Stimulated activated CD8-positive, alpha-beta memory T cell treated with anti-CD3 and anti-CD28 coated beads, Interleukin-15, amount 100 ng/mL, for 1 hour (primary cell): ENCODE measurements around the gene ABCA7.

ENCODE experiments used
- DNase-seq: peaks from one replicate; pipeline ENCODE4 v3.0.0-alpha.2; 2020; ENCODE audit warnings: low read depth

Gene ABCA7

DNA sequence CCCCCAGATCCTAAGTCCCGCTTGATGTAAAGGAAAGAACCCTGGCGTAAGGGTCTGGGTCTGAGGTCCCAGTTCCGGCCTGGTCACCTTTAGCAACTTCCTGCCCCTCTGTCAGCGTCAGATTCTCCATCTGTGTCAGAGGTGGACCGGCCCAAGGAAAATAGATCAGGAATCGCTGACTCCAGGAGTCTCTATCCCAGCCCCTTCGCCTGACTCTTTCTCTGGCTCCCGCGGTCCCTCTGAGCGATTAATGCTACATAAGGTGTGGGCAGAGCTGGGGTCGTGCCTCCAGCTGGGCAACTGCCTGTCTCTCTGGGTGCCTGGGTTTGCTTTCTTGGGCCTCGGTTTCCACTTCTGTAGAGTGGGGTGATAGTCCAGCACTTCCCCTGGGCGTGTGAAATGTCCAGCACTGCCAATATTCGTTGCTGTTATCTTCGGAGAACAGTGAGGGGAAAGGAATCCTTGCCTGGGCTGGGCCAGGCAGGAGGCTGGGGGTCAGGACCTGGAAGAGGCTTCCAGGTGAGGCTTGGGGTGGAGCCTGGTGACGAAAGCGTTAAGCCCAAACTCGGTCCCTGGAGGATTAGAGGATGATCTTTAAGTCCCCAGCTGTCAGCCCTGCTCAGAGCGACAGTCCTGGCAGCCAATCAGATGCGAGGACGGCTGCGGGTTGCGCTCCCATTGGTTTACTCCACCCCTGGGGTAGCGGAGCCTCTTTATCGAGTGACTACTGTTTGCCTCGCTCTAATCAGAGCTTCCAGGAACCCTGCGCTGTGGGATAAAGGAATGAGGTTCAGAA lies 767 bp downstream of the ABCA7 start:
- DNase-seq = peak; percentile 83

GRCh38 chr19:1041272-1041834 lies 1.4 kb downstream of the ABCA7 start:
- DNase-seq = no peak

DNA sequence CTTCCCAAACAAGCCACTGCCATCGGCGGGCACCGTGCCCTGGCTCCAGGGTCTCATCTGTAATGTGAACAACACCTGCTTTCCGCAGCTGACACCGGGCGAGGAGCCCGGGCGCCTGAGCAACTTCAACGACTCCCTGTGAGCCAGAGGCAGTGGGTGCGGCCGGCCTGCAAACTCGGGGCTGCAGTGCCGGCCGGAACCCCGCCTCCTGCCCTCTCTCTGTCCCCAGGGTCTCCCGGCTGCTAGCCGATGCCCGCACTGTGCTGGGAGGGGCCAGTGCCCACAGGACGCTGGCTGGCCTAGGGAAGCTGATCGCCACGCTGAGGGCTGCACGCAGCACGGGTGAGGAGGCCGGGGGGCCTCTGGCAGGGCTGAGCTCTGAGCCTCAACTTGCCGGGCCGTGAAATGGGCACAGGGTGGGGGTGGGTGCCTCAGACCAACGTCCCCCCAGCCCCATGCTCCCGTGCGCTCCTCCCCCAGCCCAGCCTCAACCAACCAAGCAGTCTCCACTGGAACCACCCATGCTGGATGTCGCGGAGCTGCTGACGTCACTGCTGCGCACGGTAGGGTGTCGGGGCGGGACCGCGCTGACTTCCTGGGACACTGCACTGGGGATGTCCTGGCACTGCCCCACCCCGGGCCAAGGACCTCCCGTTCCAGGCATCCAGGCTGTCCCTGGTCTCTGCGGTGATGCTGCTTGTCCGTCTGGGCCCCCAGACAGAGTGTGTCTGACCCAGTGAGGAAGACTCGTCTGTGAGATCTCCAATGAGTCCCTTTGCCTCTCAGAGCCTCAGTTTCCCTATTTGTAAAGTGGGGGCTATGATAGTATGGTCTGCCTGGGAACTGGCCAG lies 2.2 kb downstream of the ABCA7 start:
- DNase-seq = no peak

GRCh38 chr19:1042689-1043511 lies 3.0 kb downstream of the ABCA7 start:
- DNase-seq = no peak

DNA sequence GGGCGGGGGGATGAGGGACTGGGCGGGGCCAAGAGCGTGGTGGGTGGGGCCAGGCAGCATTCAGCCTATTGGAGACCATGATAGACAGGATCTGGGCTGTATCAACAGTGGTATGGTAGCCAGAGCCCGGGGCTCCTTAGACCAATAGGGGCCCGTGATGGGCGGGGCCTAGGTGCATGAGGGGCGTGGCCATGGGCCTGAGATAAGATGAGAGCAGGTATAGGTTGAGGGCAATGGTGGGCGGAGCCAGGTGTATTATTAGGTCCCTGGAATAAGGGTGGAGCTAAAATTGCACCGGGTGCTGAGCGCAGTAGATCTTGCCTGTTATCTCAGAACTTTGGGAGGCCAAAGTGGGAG lies 5.3 kb downstream of the ABCA7 start:
- no peak for DNase-seq

- no peak for DNase-seq
Measured at GRCh38 chr19:1046117-1046626, 6.3 kb downstream of the ABCA7 start.

DNA sequence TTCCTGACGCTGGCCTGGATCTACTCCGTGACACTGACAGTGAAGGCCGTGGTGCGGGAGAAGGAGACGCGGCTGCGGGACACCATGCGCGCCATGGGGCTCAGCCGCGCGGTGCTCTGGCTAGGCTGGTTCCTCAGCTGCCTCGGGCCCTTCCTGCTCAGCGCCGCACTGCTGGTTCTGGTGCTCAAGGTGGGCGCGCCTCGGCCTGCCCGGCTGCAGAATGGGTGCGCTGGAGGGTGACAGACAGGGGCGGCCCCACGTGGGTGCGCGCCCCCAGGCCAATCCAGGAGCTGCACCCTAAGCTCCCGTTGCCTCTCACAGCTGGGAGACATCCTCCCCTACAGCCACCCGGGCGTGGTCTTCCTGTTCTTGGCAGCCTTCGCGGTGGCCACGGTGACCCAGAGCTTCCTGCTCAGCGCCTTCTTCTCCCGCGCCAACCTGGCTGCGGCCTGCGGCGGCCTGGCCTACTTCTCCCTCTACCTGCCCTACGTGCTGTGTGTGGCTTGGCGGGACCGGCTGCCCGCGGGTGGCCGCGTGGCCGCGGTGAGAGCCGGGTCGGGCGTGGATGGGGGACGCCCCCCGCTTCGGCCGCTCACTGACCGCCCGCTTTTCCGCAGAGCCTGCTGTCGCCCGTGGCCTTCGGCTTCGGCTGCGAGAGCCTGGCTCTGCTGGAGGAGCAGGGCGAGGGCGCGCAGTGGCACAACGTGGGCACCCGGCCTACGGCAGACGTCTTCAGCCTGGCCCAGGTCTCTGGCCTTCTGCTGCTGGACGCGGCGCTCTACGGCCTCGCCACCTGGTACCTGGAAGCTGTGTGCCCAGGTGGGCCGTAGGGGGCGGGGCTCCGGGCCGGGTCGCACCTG lies 7.2 kb downstream of the ABCA7 start:
- no peak for DNase-seq

- DNase-seq = no peak
Measured at GRCh38 chr19:1047696-1048147, 7.8 kb downstream of the ABCA7 start.

GRCh38 chr19:1049106-1049505 lies 9.2 kb downstream of the ABCA7 start:
- no peak for DNase-seq

DNA sequence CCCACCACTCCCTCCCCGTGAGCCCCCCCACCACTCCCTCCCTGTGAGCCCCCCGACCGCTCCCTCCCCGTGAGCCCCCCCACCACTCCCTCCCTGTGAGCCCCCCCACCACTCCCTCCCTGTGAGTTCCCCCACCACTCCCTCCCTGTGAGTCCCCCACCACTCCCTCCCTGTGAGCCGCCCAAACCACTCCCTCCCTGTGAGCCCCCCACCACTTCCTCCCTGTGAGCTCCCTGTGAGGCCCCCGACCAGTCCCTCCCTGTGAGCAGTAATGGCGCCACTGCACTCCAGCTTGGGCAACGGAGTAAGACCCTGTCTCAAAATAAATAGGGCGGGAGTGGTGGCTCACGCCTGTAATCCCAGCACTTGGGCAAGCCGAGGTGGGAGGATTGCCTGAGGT lies 9.9 kb downstream of the ABCA7 start:
- no peak for DNase-seq

DNA sequence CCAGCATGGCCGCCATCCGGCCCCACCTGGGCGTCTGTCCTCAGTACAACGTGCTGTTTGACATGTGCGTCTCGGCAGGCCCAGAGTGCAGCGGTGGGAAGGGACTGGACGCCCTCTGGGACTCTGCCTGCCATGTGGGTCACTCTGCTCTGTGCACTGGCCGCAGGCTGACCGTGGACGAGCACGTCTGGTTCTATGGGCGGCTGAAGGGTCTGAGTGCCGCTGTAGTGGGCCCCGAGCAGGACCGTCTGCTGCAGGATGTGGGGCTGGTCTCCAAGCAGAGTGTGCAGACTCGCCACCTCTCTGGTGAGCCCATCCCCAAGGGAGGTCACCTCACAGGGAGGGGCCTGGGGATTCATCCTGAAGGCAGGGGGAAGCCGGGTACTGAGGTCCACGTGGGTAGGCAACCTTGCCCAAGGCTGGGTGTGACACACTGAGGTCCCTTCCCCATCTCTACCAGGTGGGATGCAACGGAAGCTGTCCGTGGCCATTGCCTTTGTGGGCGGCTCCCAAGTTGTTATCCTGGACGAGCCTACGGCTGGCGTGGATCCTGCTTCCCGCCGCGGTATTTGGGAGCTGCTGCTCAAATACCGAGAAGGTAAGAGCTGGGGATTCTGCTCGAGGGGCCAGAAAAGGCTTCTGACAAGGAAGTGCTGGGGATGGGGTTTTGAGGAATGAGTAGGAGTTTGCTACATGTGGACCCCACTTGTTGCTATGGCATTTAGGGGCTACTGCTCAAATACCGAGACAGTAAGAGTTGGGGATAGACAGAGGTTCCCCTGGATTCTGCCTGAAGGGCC lies 11.3 kb downstream of the ABCA7 start:
- DNase-seq = no peak

DNA sequence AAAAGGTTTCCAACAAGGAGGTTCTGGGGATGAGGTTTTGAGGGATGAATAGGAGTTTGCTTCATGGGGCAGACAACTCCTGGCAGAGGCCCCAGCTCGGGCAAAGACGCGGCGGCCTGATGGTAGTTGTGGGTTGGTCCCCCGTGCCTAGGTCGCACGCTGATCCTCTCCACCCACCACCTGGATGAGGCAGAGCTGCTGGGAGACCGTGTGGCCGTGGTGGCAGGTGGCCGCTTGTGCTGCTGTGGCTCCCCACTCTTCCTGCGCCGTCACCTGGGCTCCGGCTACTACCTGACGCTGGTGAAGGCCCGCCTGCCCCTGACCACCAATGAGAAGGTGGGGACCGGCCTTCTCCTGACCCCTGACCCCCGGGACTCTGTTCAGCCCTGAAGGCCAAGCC lies 11.9 kb downstream of the ABCA7 start:
- DNase-seq = no peak

- no peak for DNase-seq
Measured at GRCh38 chr19:1052349-1052975, 12.6 kb downstream of the ABCA7 start.

DNA sequence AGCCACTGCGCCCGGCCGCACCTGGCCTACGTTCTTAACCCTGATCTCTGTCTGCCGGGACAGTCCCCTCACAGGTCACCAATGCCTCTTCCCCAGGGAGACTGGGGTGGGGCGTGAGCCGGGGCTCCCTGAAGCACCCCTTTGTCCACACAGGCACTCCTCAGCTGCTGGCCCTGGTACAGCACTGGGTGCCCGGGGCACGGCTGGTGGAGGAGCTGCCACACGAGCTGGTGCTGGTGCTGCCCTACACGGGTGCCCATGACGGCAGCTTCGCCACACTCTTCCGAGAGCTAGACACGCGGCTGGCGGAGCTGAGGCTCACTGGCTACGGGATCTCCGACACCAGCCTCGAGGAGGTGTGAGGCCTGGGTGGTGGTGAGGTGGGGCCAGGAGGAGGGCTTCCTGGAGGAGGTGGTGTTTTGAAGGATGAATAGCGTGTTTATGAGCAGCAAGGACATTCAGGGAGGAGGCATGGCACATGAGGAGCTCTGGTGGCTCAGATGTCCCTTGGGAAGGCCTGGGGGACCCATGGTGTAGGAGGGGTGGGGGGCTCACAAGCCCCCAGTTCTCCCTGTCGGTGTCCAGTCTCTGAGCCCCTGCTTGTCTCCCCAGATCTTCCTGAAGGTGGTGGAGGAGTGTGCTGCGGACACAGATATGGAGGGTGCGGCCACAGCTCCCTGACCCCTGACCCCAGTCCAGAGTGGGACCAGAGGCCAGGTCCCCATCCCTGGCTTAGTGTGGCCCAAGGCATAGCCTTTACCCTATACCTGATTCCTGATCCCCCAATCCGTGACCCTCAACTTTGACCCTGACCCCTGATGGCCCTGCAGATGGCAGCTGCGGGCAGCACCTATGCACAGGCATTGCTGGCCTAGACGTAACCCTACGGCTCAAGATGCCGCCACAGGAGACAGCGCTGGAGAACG lies 13.5 kb downstream of the ABCA7 start:
- no peak for DNase-seq

DNA sequence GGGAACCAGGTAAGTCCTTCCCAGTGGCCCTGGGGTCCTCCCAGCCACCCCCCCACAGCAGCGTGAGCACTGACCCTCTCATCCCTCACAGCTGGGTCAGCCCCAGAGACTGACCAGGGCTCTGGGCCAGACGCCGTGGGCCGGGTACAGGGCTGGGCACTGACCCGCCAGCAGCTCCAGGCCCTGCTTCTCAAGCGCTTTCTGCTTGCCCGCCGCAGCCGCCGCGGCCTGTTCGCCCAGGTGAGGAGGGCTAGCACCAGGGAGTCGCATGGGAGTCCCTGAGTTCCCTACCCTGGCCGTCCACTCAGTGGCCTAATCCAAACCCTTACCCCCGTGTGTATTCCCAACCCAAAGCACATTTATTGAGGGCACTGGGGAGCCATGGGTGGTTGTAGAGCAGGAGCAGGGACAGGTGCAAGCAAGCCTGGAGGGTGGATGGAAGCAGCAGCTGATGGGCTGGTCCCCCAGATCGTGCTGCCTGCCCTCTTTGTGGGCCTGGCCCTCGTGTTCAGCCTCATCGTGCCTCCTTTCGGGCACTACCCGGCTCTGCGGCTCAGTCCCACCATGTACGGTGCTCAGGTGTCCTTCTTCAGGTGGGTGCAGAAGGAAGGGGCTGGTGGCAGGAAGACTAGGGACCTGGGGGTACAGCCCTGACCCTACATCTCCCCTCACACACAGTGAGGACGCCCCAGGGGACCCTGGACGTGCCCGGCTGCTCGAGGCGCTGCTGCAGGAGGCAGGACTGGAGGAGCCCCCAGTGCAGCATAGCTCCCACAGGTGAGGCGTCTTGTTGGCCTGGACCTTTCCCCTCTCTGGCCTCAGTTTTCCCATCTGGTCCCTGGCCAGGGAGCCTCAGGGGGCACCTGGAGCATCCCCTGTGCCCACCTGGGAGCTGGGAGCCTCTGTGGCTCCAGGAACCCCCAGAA lies 14.5 kb downstream of the ABCA7 start:
- DNase-seq = no peak

DNA sequence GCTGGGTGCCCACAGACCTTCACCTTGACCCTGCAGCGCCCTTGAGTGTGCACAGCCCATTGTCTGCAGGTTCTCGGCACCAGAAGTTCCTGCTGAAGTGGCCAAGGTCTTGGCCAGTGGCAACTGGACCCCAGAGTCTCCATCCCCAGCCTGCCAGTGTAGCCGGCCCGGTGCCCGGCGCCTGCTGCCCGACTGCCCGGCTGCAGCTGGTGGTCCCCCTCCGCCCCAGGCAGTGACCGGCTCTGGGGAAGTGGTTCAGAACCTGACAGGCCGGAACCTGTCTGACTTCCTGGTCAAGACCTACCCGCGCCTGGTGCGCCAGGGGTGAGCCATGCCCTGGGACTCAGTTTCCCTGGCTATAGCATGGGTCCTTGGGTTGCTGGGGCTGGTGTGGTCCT lies 15.1 kb downstream of the ABCA7 start:
- DNase-seq = no peak

GRCh38 chr19:1055886-1056620 lies 16.1 kb downstream of the ABCA7 start:
- no peak for DNase-seq
